ENCODE results near the gene OR2D2.
"Not testable (repeated sequence)": the region's sequence is repeated elsewhere in the genome, so short reads cannot be mapped to it uniquely, and the experiment has no call there.

OR2D2 gene

GRCh38 chr11:6876914-6877313 is 15.4 kb downstream of the OR2D2 start:
- no peak for DNase-seq

- no peak for DNase-seq
Observed at GRCh38 chr11:6876325-6876724, 16.0 kb downstream of the OR2D2 start, which contains the start of gene OR10A4. Gene OR10A4, plus strand, starts transcription at chr11:6876625. Its CDS starts 23 bp downstream, at chr11:6876648.

DNA sequence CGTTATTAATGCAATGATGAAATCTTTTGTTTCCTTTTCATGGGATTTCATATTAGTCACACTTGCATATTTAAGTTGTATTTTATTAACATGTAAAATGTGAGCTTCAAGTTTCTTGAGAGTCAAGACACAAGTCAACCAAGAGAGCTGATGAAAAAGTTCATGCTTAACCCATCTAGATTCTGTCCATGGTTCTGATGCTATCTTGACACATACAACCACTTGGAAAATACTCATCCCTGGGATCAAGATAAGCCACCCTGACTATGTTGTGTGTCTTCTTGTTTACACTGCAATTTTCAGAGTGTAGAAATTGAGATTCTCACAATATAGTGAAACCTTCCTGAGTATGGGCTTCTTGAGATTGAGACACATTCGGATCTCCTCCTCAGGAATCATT is 16.5 kb downstream of the OR2D2 start:
- no peak for DNase-seq

DNA sequence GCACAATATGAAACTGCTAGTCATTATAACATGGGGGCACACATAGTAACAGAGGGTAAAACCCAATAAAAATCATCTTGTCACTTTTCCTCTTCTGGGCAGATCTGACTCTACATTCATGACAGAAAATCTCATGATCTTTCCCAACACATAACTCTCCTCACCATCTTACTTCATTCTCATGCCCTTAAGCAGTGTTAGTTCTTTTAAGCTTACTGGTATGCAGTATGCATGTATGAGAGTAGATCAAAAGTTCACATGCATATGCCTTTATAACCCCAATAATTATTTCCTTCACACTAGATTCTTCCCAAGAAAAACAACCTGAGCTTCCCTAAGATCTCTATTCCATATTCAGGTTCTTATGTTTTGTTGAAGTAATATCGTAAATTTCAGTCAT is 21.0 kb downstream of the OR2D2 start:
- DNase-seq: no peak

- no peak for DNase-seq
Observed at GRCh38 chr11:6864438-6864837, 27.9 kb downstream of the OR2D2 start.

GRCh38 chr11:6862961-6863360 is 29.3 kb downstream of the OR2D2 start, which contains the start of gene OR10A2:
Gene OR10A2, plus strand, starts transcription at chr11:6863057. Its CDS starts 6,698 bp downstream, at chr11:6869755.
- DNase-seq: peak; percentile 31

DNA sequence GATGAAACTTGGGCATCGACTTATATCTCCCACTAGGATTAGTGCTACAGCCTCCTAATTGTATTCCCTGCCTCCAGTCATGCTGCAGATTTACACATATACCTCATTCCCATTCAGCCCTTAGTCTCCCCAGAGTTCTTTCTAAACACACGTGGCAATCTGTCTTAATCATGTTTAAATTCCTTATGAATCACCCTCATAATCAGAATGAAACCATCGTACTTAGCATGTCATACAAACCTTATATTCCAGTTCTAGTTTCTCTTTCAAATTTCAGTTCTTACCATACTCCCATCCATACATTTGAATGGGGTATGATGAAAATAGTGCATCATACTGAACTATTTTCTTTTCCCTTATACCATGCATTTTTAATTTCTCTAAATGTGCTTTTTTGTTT is 35.4 kb downstream of the OR2D2 start:
- no peak for DNase-seq

DNA sequence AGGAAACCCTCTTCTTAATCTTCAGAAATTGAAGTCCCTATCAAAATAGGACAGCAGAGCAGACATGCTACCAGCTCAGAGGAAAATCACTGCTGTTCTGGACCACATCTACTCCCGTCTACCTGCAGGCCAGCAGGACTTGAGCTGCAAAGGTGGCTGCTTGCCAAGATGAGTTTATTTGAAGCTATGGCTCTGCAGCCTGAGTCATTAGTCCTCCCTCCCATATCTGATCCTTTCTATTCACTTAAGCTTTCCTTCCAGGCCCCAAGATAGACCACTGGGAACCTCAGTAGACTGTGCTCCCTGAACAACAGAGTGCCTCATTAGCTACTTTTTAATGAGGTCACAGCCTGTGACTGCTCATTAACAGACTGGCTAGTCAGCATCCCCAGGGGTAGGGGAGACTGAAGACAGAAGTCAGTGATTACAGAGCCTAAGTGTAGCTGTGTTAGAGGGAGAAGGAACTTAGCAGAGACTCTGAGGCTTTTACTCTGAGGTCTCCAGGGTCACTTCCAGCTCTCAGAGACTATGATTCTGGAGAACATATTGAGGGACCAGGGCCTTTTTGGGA is 36.2 kb downstream of the OR2D2 start:
- DNase-seq: no peak

- DNase-seq: not testable (repeated sequence)
Observed at GRCh38 chr11:6854801-6855200, 37.5 kb downstream of the OR2D2 start.

GRCh38 chr11:6850526-6850925 is 41.8 kb downstream of the OR2D2 start:
- no peak for DNase-seq

DNA sequence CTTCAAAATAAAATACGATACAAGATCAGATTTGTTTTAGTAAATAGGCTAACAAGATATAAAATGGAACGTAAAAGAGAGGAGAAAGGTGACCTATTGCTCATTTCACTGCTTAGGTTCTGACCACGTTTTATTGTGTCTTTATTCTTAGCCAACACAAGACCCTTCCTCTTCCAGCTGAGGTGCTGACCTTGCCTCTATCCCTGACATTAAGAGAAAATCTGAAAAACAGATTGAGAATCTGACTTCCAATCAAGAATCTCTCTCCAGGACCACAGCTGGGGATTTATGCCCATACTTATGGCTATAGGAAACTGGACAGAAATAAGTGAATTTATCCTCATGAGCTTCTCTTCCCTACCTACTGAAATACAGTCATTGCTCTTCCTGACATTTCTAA is 46.9 kb downstream of the OR2D2 start, which contains the start of gene OR10A5:
Gene OR10A5 (plus strand): TSS at position 301 of the 400 bp plus-strand sequence. CDS start 0 bp downstream, at position 301.
- DNase-seq: no peak

DNA sequence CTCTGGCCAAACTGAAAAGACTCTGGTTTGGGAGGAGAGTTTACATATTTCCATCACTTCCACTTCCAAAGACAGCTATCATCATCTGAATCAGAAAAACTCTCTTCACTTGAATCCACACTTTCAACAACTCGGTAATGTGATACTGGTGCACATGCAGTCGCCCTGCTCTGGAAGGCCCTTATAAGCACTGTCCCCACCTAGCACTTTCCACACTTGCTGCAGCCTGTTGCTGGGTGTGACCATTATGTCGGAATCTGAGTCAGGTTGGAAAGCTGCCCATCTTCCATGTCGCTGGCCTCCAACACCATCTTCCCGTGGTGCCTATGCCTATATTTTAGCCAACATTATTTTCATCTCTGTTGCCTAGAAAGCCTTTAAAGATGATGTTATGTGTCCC is 47.9 kb downstream of the OR2D2 start:
- no peak for DNase-seq

- no peak for DNase-seq
Observed at GRCh38 chr11:6843670-6844069, 48.6 kb downstream of the OR2D2 start.

GRCh38 chr11:6841694-6842093 is 50.6 kb downstream of the OR2D2 start:
- DNase-seq: no peak
